Measurements from ENCODE around the gene C4B.
A peak's percentile ranks its signal among the peaks of the same experiment; 100 is the strongest.

The C4B gene

GRCh38 chr6:32079566-32080290 lies 65.1 kb downstream of the C4B start:
- Histone ChIP-seq H3K27me3 (ENCODE audit: insufficient read depth, low read length, poor library complexity) (peaks cover 26% of the 10 kb centered on the region), H3K27ac (ENCODE audit: low read length) (no peak overlapping the region), H3K4me3 (ENCODE audit: low read depth in 1 of 2, low read length in 2 of 2) (no peak overlapping the region), H3K4me2 (ENCODE audit: insufficient read depth, low read length) (no peak overlapping the region), H2AFZ (ENCODE audit: low read depth, low read length) (no peak overlapping the region), H3K36me3 (ENCODE audit: insufficient read depth, low read length) (no peaks in the 10 kb centered on the region), H3K79me2 (ENCODE audit: insufficient read depth, low read length) (no peaks in the 10 kb centered on the region), H4K20me1 (ENCODE audit: insufficient read depth, low read length) (no peaks in the 10 kb centered on the region), H3K9me3 (ENCODE audit: insufficient read depth, low read length, severe bottlenecking) (no peaks in the 10 kb centered on the region), H3K9ac (ENCODE audit: low read depth, low read length) (no peak overlapping the region), H3K4me1 (ENCODE audit: insufficient read depth, low read length) (no peaks in the 10 kb centered on the region)
- TF ChIP-seq EZH2 (IDR thresholded peaks at IDR 0.05; ENCODE audit: borderline replicate concordance, low read depth, low read length, severe bottlenecking), result no peak
- no peak for TF ChIP-seq CTCF (IDR thresholded peaks at IDR 0.05; ENCODE audit: borderline replicate concordance, extremely low read depth, low read length, poor library complexity, severe bottlenecking)
- DNase-seq (no peak), ATAC-seq (ENCODE audit: insufficient read depth, low read depth) (no peak)

- H4K20me1 ChIP-seq (ENCODE audit: insufficient read depth, low read length), result no peaks in the 10 kb centered on the region
- no peaks in the 10 kb centered on the region for H3K36me3 ChIP-seq (ENCODE audit: insufficient read depth, low read length)
- no peak overlapping the region for H3K9ac ChIP-seq (ENCODE audit: low read depth, low read length)
- H3K4me2 ChIP-seq (ENCODE audit: insufficient read depth, low read length), result no peak overlapping the region
- peaks cover 18% of the 10 kb centered on the region for H3K27me3 ChIP-seq (ENCODE audit: insufficient read depth, low read length, poor library complexity)
- no peaks in the 10 kb centered on the region for H3K4me1 ChIP-seq (ENCODE audit: insufficient read depth, low read length)
- ATAC-seq (ENCODE audit: insufficient read depth, low read depth) (no peak), DNase-seq (no peak)
- no peaks in the 10 kb centered on the region for H3K9me3 ChIP-seq (ENCODE audit: insufficient read depth, low read length, severe bottlenecking)
- H2AFZ ChIP-seq (ENCODE audit: low read depth, low read length), result no peak overlapping the region
- no peak overlapping the region for H3K27ac ChIP-seq (ENCODE audit: low read length)
- no peaks in the 10 kb centered on the region for H3K79me2 ChIP-seq (ENCODE audit: insufficient read depth, low read length)
- peak; percentile 2 for TF ChIP-seq EZH2 (IDR thresholded peaks at IDR 0.05; ENCODE audit: borderline replicate concordance, low read depth, low read length, severe bottlenecking)
- TF ChIP-seq CTCF (IDR thresholded peaks at IDR 0.05; ENCODE audit: borderline replicate concordance, extremely low read depth, low read length, poor library complexity, severe bottlenecking), result no peak
- no peak overlapping the region for H3K4me3 ChIP-seq (ENCODE audit: low read depth in 1 of 2, low read length in 2 of 2)
These were observed 66.8 kb downstream of the C4B start for GRCh38 chr6:32081168-32081990.

- Histone ChIP-seq H3K27ac (ENCODE audit: low read length) (no peak overlapping the region), H3K27me3 (ENCODE audit: insufficient read depth, low read length, poor library complexity) (peaks cover 17% of the 10 kb centered on the region), H3K79me2 (ENCODE audit: insufficient read depth, low read length) (no peaks in the 10 kb centered on the region), H4K20me1 (ENCODE audit: insufficient read depth, low read length) (no peaks in the 10 kb centered on the region), H3K4me3 (ENCODE audit: low read depth in 1 of 2, low read length in 2 of 2) (no peak overlapping the region), H2AFZ (ENCODE audit: low read depth, low read length) (no peak overlapping the region), H3K4me1 (ENCODE audit: insufficient read depth, low read length) (no peaks in the 10 kb centered on the region), H3K36me3 (ENCODE audit: insufficient read depth, low read length) (no peaks in the 10 kb centered on the region), H3K9me3 (ENCODE audit: insufficient read depth, low read length, severe bottlenecking) (no peaks in the 10 kb centered on the region), H3K9ac (ENCODE audit: low read depth, low read length) (no peak overlapping the region), H3K4me2 (ENCODE audit: insufficient read depth, low read length) (no peak overlapping the region)
- TF ChIP-seq EZH2 (IDR thresholded peaks at IDR 0.05; ENCODE audit: borderline replicate concordance, low read depth, low read length, severe bottlenecking) (no peak), CTCF (IDR thresholded peaks at IDR 0.05; ENCODE audit: borderline replicate concordance, extremely low read depth, low read length, poor library complexity, severe bottlenecking) (no peak)
- DNase-seq, result no peak
- ATAC-seq (ENCODE audit: insufficient read depth, low read depth), result no peak
These were observed 67.9 kb downstream of the C4B start for GRCh38 chr6:32082478-32082877.
